Astrocyte of the spinal cord (primary cell): ENCODE data around the gene ROR1.
A peak's percentile ranks its signal among the peaks of the same experiment; 100 is the strongest.

Experiments used
- DNase-seq: peaks from one replicate; pipeline ENCODE4 v3.0.0; 2011; ENCODE audit warnings: low read depth, low spot score
- H3K4me3 ChIP-seq: 2 replicates; pipeline ENCODE4 v1.5.1; 2011; ENCODE audit warnings: low read depth, mild to moderate bottlenecking, low read length, moderate library complexity
- CTCF ChIP-seq: IDR thresholded peaks from 2 replicates; pipeline ENCODE4 v1.5.1; 2012; ENCODE audit warnings: low read depth, mild to moderate bottlenecking, low read length, inconsistent platforms
- in situ Hi-C: cut with HindIII; loops from 2 replicates; pipeline ENCODE4 v1.10.0; 2017; ENCODE audit warnings: low sequenced_read_pairs

The ROR1 gene

GRCh38 chr1:63914706-63915105, 140.9 kb downstream of the ROR1 start:
- H3K4me3 ChIP-seq, result no peak overlapping the region
- DNase-seq, result no peak
- TF ChIP-seq CTCF, result no peak
- in situ Hi-C loops, result no loop called here

- no peak overlapping the region for H3K4me3 ChIP-seq
- in situ Hi-C loops, result no loop called here
- peak; percentile 40 for TF ChIP-seq CTCF
- peak; percentile 34 for DNase-seq
Observed at GRCh38 chr1:63915121-63915520, 141.3 kb downstream of the ROR1 start.

GRCh38 chr1:63916485-63917360, 142.9 kb downstream of the ROR1 start:
- DNase-seq, result no peak
- no peak for TF ChIP-seq CTCF
- H3K4me3 ChIP-seq, result no peak overlapping the region
- in situ Hi-C loops, result no loop called here

- H3K4me3 ChIP-seq, result no peak overlapping the region
- in situ Hi-C loops, result no loop called here
- DNase-seq, result no peak
- TF ChIP-seq CTCF, result peak; percentile 37
Observed at GRCh38 chr1:63917571-63918417, 144.0 kb downstream of the ROR1 start.

- no peak for DNase-seq
- TF ChIP-seq CTCF, result no peak
- in situ Hi-C loops, result no loop called here
- H3K4me3 ChIP-seq, result no peak overlapping the region
Observed at GRCh38 chr1:63918418-63918945, 144.7 kb downstream of the ROR1 start.

- peak; percentile 72 for DNase-seq
- in situ Hi-C loops, result no loop called here
- H3K4me3 ChIP-seq, result no peak overlapping the region
- TF ChIP-seq CTCF, result peak; percentile 31
Observed at GRCh38 chr1:63920154-63921117, 146.6 kb downstream of the ROR1 start.
